Activated T-helper 1 cell treated with Interleukin-2 at 50 U/mL for 16 hours (primary cell): Measurements from ENCODE around the gene SOX8.

Source experiments
- DNase-seq: peaks from one replicate; pipeline ENCODE4 v3.0.0-alpha.2; 2020; ENCODE audit warnings: low read depth

Gene SOX8

DNA sequence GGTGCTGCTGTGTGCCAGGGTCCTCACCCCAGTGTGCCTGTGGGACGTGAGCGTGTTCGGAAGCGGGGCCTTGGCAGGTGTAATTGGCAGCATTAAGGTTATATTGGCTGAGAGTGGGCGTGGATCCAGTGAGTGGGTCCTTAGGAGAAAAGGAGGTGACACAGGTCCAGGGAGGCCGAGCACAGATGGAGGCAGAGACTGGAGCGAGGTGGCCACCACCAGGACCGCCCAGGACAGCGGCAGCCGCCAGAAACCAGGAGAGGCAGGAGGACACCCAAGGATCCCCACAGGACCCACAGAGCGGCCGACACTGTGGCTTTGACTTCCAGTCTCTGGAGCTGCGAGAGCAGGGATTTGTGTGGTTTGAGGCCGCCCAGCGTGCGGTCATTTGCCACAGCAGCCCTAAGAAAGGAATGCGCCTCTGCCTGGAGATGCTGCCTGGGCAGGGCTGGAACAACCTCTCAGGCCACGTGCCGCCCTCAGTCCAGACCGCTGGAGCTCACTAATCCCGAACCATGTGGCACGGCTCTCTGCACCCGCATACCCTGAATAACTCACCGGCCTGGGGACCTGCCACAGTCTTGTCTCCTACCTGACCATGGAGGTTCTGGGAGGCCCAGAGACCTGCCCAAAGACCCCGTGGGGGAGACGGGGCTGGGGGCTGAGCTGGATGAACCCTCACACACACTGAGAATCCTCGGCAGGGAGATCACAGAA is 45.4 kb downstream of the SOX8 start:
- no peak for DNase-seq

- no peak for DNase-seq
These were observed 45.9 kb downstream of the SOX8 start for GRCh38 chr16:1027501-1027815.

DNA sequence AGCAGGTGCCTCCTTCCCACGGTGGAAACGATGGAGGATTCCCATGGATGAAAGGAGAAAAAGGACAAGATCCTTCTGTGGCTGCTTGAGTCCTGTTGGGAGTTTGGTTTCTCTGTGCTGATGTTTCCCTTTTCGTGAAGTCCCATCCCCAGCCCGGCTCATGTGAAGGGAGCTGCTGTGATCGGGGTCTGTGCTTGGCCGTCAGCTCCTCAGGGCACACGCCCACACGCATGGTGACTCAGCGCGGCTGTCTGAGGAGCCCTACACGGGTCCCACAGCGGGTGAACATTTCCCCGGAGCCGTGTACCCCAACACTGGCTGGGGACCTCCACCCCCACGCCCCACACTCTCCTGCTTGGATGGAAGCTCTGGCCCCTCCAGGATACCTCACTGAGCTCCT is 46.5 kb downstream of the SOX8 start:
- DNase-seq = no peak

DNA sequence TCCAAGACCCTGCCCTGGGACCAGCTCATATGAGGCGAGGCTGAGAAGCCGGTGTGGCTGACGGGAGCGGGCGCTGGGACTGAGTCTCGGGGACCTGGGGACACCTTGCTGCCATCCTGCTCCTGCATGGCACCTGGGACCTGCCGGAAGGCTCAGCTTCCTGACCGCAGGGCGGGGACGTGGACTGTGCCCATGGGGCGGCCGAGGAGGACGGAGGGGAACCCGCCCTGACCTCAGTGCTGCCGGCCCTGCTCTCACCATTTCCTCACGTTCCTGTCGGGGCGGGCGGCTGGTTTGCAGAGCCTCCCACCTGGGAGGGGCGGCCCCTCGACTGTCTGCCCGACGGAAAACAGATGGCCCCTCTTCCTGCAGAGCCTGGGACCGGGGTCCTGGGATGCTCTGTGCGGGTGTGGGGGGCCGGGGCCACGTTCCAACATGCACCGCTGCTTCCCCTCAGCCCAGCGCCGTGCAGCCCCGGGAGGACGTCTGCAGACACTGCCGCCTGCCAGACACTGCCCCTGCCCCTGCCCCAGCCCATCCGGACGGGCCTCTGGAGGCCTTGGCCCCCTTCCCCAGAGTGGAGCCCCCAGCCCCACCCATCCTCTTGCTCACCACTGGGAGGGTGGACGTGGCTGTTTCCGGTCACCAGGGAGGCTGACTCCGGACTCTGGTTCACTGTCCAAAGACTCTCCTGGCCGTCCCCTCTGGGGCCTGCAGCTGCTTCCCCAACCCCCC is 47.1 kb downstream of the SOX8 start:
- DNase-seq = no peak

DNA sequence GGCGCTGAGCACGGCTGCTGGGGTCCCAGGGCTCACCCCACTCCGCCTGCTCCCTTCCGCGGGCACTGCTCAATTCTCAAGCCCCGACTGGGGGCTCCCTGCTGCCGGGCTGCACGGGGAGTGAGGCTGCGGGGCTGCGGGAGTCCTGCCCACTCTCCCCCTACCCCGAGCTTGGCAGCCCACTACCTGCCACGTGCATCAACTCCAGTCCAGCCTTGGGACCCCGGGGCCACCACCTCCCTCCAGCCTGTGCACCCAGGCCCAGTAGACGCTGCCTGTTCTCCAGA is 47.6 kb downstream of the SOX8 start:
- no peak for DNase-seq

DNA sequence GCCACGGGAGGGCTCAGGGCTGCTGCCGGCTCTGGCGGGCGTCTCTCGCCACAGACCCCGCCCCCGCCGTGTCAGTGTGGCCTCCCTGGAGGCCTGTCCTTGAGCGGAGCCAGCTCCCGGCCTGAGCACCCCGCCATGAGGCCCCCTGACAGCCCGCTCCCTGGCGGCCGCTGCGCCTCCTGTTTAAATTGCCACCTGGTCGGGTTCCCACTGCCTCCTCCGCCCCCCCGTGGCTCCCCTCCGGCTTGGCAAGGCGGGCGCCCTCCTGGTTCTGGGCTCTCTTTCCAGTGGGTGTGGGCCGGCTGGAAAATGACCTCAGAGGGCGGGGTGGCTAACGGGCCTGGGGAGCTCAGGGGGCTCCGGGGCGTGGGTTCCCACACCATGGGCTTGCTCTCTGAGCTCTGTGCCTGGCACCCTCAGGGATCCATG is 48.9 kb downstream of the SOX8 start:
- no peak for DNase-seq

GRCh38 chr16:1031666-1032065 is 50.1 kb downstream of the SOX8 start:
- no peak for DNase-seq

DNA sequence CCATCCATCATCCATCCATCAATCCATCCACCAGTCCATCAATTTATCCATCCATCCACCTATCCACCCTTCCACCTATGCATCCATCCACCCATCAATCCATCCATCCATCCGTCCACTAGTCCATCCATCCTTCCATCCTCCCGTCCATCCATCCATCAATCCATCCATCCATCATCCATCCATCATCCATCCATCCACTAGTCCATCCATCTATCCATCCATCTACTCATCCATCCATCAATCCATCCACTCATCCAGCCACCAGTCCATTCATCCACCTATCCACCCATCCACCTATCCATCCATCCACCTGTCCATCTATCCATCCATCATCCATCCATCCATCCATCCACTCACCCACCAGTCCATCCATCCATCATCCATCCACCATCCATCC is 51.0 kb downstream of the SOX8 start:
- DNase-seq = no peak

GRCh38 chr16:1033128-1033679 is 51.6 kb downstream of the SOX8 start:
- no peak for DNase-seq

DNA sequence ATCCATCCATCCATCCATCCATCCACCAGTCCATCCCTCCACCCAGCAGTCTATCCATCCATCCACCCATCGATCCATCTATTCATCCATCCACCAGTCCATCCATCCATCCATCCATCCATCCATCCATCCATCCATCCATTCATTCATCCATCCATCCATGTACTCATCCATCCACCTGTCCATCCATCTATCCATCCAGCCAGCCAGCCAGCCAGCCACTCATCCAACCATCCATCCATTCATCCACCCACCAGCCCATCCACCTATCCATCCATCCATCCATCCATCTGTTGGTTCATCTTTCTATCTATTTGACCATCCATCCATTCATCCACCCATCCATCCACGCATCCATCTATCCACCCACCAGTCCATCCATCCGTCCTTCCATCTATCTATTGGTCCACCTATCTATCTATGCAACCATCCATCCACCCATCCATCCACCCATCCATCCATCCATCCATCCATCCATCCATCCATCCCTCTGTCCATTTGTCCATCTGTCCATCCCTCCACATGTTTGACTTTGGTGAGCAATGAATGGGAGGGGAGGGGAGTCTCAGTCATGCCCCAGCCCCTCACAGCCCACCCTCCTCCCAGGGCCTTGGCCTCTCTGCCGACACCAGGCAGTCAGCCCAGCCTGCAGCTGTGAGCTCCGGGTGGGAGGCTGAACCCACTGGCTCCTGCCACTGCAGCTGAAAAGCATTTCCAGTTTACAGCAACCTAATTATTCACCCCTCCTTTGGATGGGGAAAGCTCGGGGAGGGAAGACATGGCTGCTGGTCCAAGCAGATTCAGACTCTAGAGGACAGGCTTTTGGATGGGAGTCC is 52.9 kb downstream of the SOX8 start:
- DNase-seq = no peak

GRCh38 chr16:1035066-1035415 is 53.5 kb downstream of the SOX8 start:
- DNase-seq = no peak

DNA sequence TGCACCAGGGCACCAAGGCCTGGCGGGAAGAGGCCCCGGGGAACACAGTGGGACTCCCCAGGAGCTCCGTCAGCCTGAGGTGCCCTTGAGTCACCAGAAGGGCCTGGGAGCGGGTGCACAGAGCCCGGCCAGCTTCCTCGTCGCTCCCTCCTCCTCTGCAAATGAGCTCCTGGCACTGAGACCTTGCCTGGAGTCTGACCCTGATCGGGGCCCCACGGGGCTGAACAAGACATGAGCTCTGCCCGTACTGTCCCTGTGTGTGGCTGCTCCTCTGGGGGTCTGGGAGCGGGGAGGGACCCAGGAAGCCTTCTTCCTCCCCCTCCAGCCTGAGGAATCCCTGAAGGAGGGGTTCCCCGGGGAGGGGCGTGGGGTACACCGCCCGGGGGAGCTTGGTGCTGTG is 54.6 kb downstream of the SOX8 start:
- DNase-seq = no peak
